ENCODE data around the gene TMEM221. TPM values are rescaled to one million over a fixed set of nuclear protein-coding genes. Genes with fewer than 3 reads are reported as not detected.

The TMEM221 gene
- total and polyA plus RNA-seq, 9 donors = 1.0 to 1.8 (median 1.2) TPM

DNA sequence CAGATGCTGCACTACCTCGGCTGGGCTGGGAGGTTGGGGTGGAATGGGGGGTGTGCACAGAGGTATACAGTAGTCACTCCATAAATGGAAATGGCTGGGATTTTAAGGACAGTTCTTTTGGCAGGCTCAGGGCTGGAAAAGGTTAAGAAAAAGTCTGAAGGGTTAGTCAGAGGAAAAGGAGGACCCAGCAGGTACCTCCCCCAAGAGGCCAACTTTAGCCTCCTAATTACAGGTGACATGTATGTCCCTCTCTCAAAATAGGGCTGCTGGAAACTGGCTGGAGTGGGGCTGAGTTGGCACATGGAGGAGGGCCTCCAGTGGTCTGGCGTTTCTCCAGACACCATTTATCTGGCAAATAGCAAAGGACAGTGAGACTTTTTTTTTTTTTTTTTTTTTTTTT lies 55.5 kb downstream of the TMEM221 start:
- H3K36me3 ChIP-seq (ENCODE audit: control insufficient read depth, insufficient read depth, low read length) = no peaks in the 10 kb centered on the region
- H3K9me3 ChIP-seq (replicated peaks; ENCODE audit: control insufficient read depth, low read depth, low read length) = no peaks in the 10 kb centered on the region
- no peak overlapping the region for H3K4me3 ChIP-seq (ENCODE audit: low read length)
- H3K27me3 ChIP-seq (ENCODE audit: control insufficient read depth, insufficient read depth, low read length) = peaks cover 17% of the 10 kb centered on the region
- DNase-seq = no peak
- 88% methylated on average over 1 of the region's 2 CpGs for WGBS (ENCODE audit: insufficient coverage)
- H3K27ac ChIP-seq (ENCODE audit: low read length) = no peak overlapping the region
- peaks cover 12% of the 10 kb centered on the region for H3K4me1 ChIP-seq (ENCODE audit: control insufficient read depth, insufficient read depth, low read length)

GRCh38 chr19:17391371-17392151 lies 56.9 kb downstream of the TMEM221 start:
- H3K27ac ChIP-seq (ENCODE audit: low read length) = no peak overlapping the region
- H3K27me3 ChIP-seq (ENCODE audit: control insufficient read depth, insufficient read depth, low read length) = peaks cover 17% of the 10 kb centered on the region
- H3K9me3 ChIP-seq (replicated peaks; ENCODE audit: control insufficient read depth, low read depth, low read length) = no peaks in the 10 kb centered on the region
- no peaks in the 10 kb centered on the region for H3K36me3 ChIP-seq (ENCODE audit: control insufficient read depth, insufficient read depth, low read length)
- H3K4me3 ChIP-seq (ENCODE audit: low read length) = peak overlapping the region; percentile 16
- peaks cover 12% of the 10 kb centered on the region for H3K4me1 ChIP-seq (ENCODE audit: control insufficient read depth, insufficient read depth, low read length)
- WGBS (ENCODE audit: insufficient coverage) = 21% methylated on average over 8 of the region's 26 CpGs
- DNase-seq = no peak

DNA sequence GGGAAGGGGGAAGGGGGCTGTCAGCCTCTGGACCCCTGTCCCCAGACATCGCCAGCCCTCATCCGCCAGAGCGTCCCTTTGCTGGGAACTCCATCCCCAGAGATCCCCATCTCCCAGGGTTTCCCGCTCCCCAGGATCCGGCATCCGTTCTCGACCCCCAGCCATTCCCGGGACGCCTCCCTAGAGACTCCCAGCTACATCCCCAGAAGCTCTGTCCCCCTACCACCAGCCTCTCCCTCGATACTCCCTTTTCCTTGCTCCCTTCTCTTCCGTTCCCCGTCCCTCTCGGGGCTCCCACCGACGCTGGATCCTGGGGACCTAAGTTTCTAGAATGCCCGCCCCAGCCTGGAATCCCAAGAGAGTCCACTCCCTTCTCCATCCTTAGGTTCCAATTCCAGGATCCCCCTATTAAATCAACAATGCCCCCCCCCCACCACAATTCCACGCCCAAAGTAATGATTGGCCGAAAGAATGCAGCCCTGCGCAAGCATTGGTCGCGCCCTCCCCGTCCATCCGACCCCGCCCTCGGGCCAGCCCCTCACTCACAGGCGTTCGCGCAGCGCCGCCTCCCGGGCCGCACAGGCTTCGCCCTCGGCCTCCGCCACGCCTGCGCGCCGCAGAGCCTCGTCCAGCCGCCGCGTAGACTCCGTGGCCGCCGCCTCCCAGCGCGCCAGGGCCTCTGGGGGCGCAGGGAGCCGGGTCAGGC lies 57.6 kb downstream of the TMEM221 start:
- H3K27ac ChIP-seq (ENCODE audit: low read length) = peak overlapping the region; percentile 44
- no peaks in the 10 kb centered on the region for H3K9me3 ChIP-seq (replicated peaks; ENCODE audit: control insufficient read depth, low read depth, low read length)
- H3K36me3 ChIP-seq (ENCODE audit: control insufficient read depth, insufficient read depth, low read length) = no peaks in the 10 kb centered on the region
- H3K4me3 ChIP-seq (ENCODE audit: low read length) = peak overlapping the region; percentile 48
- H3K27me3 ChIP-seq (ENCODE audit: control insufficient read depth, insufficient read depth, low read length) = peaks cover 17% of the 10 kb centered on the region
- under 1% methylated on average over 50 of the region's 50 CpGs for WGBS (ENCODE audit: insufficient coverage)
- peak; percentile 96 for DNase-seq
- H3K4me1 ChIP-seq (ENCODE audit: control insufficient read depth, insufficient read depth, low read length) = peaks cover 15% of the 10 kb centered on the region

DNA sequence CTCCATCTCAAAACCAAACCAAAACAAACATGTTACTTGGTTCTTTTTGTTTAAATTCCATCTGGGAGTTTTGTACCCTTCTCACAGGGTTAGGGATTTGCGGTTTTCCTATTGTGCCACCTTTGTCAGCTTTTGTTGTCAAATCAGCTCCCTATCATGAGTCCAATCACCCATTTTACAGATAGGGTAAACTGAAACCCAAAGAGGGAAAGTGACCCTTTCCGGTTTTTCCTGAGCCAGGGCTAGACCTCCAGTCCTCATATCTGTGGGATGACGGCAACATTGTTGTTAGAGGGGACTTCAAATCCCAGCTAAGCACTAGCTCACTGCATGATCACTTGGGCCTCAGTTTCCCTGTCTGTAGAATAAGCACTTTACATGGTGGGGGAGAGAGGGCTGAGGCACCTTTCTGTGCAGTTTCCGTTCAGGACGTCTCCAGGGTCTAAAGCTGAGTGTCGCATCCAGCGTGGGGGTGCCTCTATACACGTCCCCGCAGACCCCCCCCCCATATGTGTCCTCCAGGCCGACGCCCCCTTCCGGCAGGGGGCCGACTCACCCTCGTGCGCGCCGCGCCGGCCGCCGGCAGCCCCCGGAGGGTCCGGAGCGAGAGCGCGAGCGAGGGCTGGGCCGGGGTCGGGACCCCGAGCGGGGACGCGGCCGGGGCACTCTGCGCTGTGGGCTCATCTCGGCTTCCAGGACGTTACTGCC lies 58.4 kb downstream of the TMEM221 start:
- no peaks in the 10 kb centered on the region for H3K9me3 ChIP-seq (replicated peaks; ENCODE audit: control insufficient read depth, low read depth, low read length)
- H3K36me3 ChIP-seq (ENCODE audit: control insufficient read depth, insufficient read depth, low read length) = no peaks in the 10 kb centered on the region
- WGBS (ENCODE audit: insufficient coverage) = 0% methylated on average over 28 of the region's 37 CpGs
- H3K27me3 ChIP-seq (ENCODE audit: control insufficient read depth, insufficient read depth, low read length) = peaks cover 17% of the 10 kb centered on the region
- peak overlapping the region; percentile 48 for H3K4me3 ChIP-seq (ENCODE audit: low read length)
- no peak overlapping the region for H3K27ac ChIP-seq (ENCODE audit: low read length)
- DNase-seq = no peak
- H3K4me1 ChIP-seq (ENCODE audit: control insufficient read depth, insufficient read depth, low read length) = peaks cover 18% of the 10 kb centered on the region

GRCh38 chr19:17389288-17389687 lies 59.2 kb downstream of the TMEM221 start:
- no peak for DNase-seq
- Histone ChIP-seq H3K27me3 (ENCODE audit: control insufficient read depth, insufficient read depth, low read length) (peaks cover 17% of the 10 kb centered on the region), H3K9me3 (replicated peaks; ENCODE audit: control insufficient read depth, low read depth, low read length) (no peaks in the 10 kb centered on the region), H3K4me1 (ENCODE audit: control insufficient read depth, insufficient read depth, low read length) (peaks cover 18% of the 10 kb centered on the region), H3K36me3 (ENCODE audit: control insufficient read depth, insufficient read depth, low read length) (no peaks in the 10 kb centered on the region), H3K27ac (ENCODE audit: low read length) (no peak overlapping the region), H3K4me3 (ENCODE audit: low read length) (no peak overlapping the region)
- no CpG with 5 or more reads among the region's 1 CpG for WGBS (ENCODE audit: insufficient coverage)

- H3K4me1 ChIP-seq (ENCODE audit: control insufficient read depth, insufficient read depth, low read length) = peaks cover 17% of the 10 kb centered on the region
- peak overlapping the region; percentile 35 for H3K27ac ChIP-seq (ENCODE audit: low read length)
- H3K27me3 ChIP-seq (ENCODE audit: control insufficient read depth, insufficient read depth, low read length) = peaks cover 17% of the 10 kb centered on the region
- WGBS (ENCODE audit: insufficient coverage) = 22% methylated on average over 9 of the region's 20 CpGs
- peak; percentile 73 for DNase-seq
- no peaks in the 10 kb centered on the region for H3K36me3 ChIP-seq (ENCODE audit: control insufficient read depth, insufficient read depth, low read length)
- no peaks in the 10 kb centered on the region for H3K9me3 ChIP-seq (replicated peaks; ENCODE audit: control insufficient read depth, low read depth, low read length)
- H3K4me3 ChIP-seq (ENCODE audit: low read length) = no peak overlapping the region
Observed at GRCh38 chr19:17385878-17386611, 62.4 kb downstream of the TMEM221 start.

Other genes with a start within 250 kb of the TMEM221 start
- gene USE1, start 233.3 kb downstream of the TMEM221 start, total RNA-seq = 21.0 TPM
- gene USE1, start 233.3 kb downstream of the TMEM221 start, polyA plus RNA-seq (ENCODE audit: insufficient read depth in 1 of 8, insufficient read length in 8 of 8, low replicate concordance in 1 of 8) = 10 to 100 TPM; 25.1 to 36.0 (median 29.3) TPM
- gene OCEL1, start 222.4 kb downstream of the TMEM221 start, total RNA-seq = 3.1 TPM
- 10 to 100 TPM in 1 of 8 donors, 1 to 10 TPM in 7; 6.7 to 14.2 (median 9.4) TPM for gene OCEL1, start 222.4 kb downstream of the TMEM221 start, polyA plus RNA-seq (ENCODE audit: insufficient read depth in 1 of 8, insufficient read length in 8 of 8, low replicate concordance in 1 of 8)
- gene NR2F6, start 202.7 kb downstream of the TMEM221 start, total RNA-seq = 32.4 TPM
- 10 to 100 TPM; 26.5 to 37.9 (median 30.8) TPM for gene NR2F6, start 202.7 kb downstream of the TMEM221 start, polyA plus RNA-seq (ENCODE audit: insufficient read depth in 1 of 8, insufficient read length in 8 of 8, low replicate concordance in 1 of 8)
- 5.2 TPM for gene USHBP1, start 183.9 kb downstream of the TMEM221 start, total RNA-seq
- gene USHBP1, start 183.9 kb downstream of the TMEM221 start, polyA plus RNA-seq (ENCODE audit: insufficient read depth in 1 of 8, insufficient read length in 8 of 8, low replicate concordance in 1 of 8) = 1 to 10 TPM; 5.4 to 8.8 (median 6.5) TPM
- gene BABAM1, start 181.2 kb downstream of the TMEM221 start, total RNA-seq = 85.8 TPM
- gene BABAM1, start 181.2 kb downstream of the TMEM221 start, polyA plus RNA-seq (ENCODE audit: insufficient read depth in 1 of 8, insufficient read length in 8 of 8, low replicate concordance in 1 of 8) = 10 to 100 TPM; 81.3 to 97.9 (median 92.8) TPM
- gene ANKLE1, start 166.8 kb downstream of the TMEM221 start, total RNA-seq = 0.44 TPM
- gene ANKLE1, start 166.8 kb downstream of the TMEM221 start, polyA plus RNA-seq (ENCODE audit: insufficient read depth in 1 of 8, insufficient read length in 8 of 8, low replicate concordance in 1 of 8) = 1 to 10 TPM in 5 of 8 donors, under 1 TPM in 3; 0.70 to 1.5 (median 1.2) TPM
- gene ABHD8, start 145.2 kb downstream of the TMEM221 start, total RNA-seq = 6.1 TPM
- 10 to 100 TPM in 1 of 8 donors, 1 to 10 TPM in 7; 7.5 to 10.1 (median 8.4) TPM for gene ABHD8, start 145.2 kb downstream of the TMEM221 start, polyA plus RNA-seq (ENCODE audit: insufficient read depth in 1 of 8, insufficient read length in 8 of 8, low replicate concordance in 1 of 8)
- 28.3 TPM for gene MRPL34, start 142.8 kb downstream of the TMEM221 start, total RNA-seq
- 10 to 100 TPM; 25.0 to 43.0 (median 36.4) TPM for gene MRPL34, start 142.8 kb downstream of the TMEM221 start, polyA plus RNA-seq (ENCODE audit: insufficient read depth in 1 of 8, insufficient read length in 8 of 8, low replicate concordance in 1 of 8)
- 18.6 TPM for gene DDA1, start 139.1 kb downstream of the TMEM221 start, total RNA-seq
- gene DDA1, start 139.1 kb downstream of the TMEM221 start, polyA plus RNA-seq (ENCODE audit: insufficient read depth in 1 of 8, insufficient read length in 8 of 8, low replicate concordance in 1 of 8) = 10 to 100 TPM; 32.5 to 42.2 (median 36.8) TPM
- gene ANO8, start 113.8 kb downstream of the TMEM221 start, total RNA-seq = 3.9 TPM
- 1 to 10 TPM; 4.3 to 8.3 (median 6.9) TPM for gene ANO8, start 113.8 kb downstream of the TMEM221 start, polyA plus RNA-seq (ENCODE audit: insufficient read depth in 1 of 8, insufficient read length in 8 of 8, low replicate concordance in 1 of 8)
- gene GTPBP3, start 111.1 kb downstream of the TMEM221 start, total RNA-seq = 7.6 TPM
- 10 to 100 TPM in 5 of 8 donors, 1 to 10 TPM in 3; 9.2 to 16.3 (median 13.2) TPM for gene GTPBP3, start 111.1 kb downstream of the TMEM221 start, polyA plus RNA-seq (ENCODE audit: insufficient read depth in 1 of 8, insufficient read length in 8 of 8, low replicate concordance in 1 of 8)
- gene PLVAP, start 71.3 kb downstream of the TMEM221 start, total RNA-seq = 23.1 TPM
- 10 to 100 TPM; 43.2 to 70.0 (median 62.8) TPM for gene PLVAP, start 71.3 kb downstream of the TMEM221 start, polyA plus RNA-seq (ENCODE audit: insufficient read depth in 1 of 8, insufficient read length in 8 of 8, low replicate concordance in 1 of 8)
- gene CCDC194, start 54.5 kb downstream of the TMEM221 start, total RNA-seq = not detected
- gene CCDC194, start 54.5 kb downstream of the TMEM221 start, polyA plus RNA-seq (ENCODE audit: insufficient read depth in 1 of 8, insufficient read length in 8 of 8, low replicate concordance in 1 of 8) = not detected
- gene BST2, start 43.0 kb downstream of the TMEM221 start, total RNA-seq = 4.7 TPM
- 1 to 10 TPM; 5.9 to 9.3 (median 6.3) TPM for gene BST2, start 43.0 kb downstream of the TMEM221 start, polyA plus RNA-seq (ENCODE audit: insufficient read depth in 1 of 8, insufficient read length in 8 of 8, low replicate concordance in 1 of 8)
- 32.9 TPM for gene MVB12A, start 28.6 kb downstream of the TMEM221 start, total RNA-seq
- gene MVB12A, start 28.6 kb downstream of the TMEM221 start, polyA plus RNA-seq (ENCODE audit: insufficient read depth in 1 of 8, insufficient read length in 8 of 8, low replicate concordance in 1 of 8) = 10 to 100 TPM; 29.5 to 44.3 (median 33.2) TPM
- gene NXNL1, start 12.3 kb upstream of the TMEM221 start, total RNA-seq = not detected
- gene NXNL1, start 12.3 kb upstream of the TMEM221 start, polyA plus RNA-seq (ENCODE audit: insufficient read depth in 1 of 8, insufficient read length in 8 of 8, low replicate concordance in 1 of 8) = not detected
- gene SLC27A1, start 21.9 kb upstream of the TMEM221 start, total RNA-seq = 11.6 TPM
- 10 to 100 TPM; 11.8 to 20.7 (median 16.9) TPM for gene SLC27A1, start 21.9 kb upstream of the TMEM221 start, polyA plus RNA-seq (ENCODE audit: insufficient read depth in 1 of 8, insufficient read length in 8 of 8, low replicate concordance in 1 of 8)
- 46.5 TPM for gene PGLS, start 63.0 kb upstream of the TMEM221 start, total RNA-seq
- gene PGLS, start 63.0 kb upstream of the TMEM221 start, polyA plus RNA-seq (ENCODE audit: insufficient read depth in 1 of 8, insufficient read length in 8 of 8, low replicate concordance in 1 of 8) = 10 to 100 TPM; 46.9 to 70.5 (median 54.0) TPM
- 42.1 TPM for gene COLGALT1, start 107.0 kb upstream of the TMEM221 start, total RNA-seq
- 10 to 100 TPM; 68.3 to 97.0 (median 77.4) TPM for gene COLGALT1, start 107.0 kb upstream of the TMEM221 start, polyA plus RNA-seq (ENCODE audit: insufficient read depth in 1 of 8, insufficient read length in 8 of 8, low replicate concordance in 1 of 8)
- gene UNC13A, start 239.7 kb upstream of the TMEM221 start, total RNA-seq = 0.09 TPM
- gene UNC13A, start 239.7 kb upstream of the TMEM221 start, polyA plus RNA-seq (ENCODE audit: insufficient read depth in 1 of 8, insufficient read length in 8 of 8, low replicate concordance in 1 of 8) = under 1 TPM; 0.05 to 0.27 (median 0.10) TPM

Measured in muscle of leg (tissue), 11 donors.